Caki2 (cell line): ENCODE results near the gene SSBP3. TPM values are rescaled to one million over a fixed set of nuclear protein-coding genes. Genes with fewer than 3 reads are reported as not detected.

Experiments used
- DNase-seq: peaks from one replicate; pipeline ENCODE4 v3.0.0-alpha.2; 2015; ENCODE audit warnings: low read depth
- in situ Hi-C: cut with HindIII; loops from 2 replicates; pipeline ENCODE4 v1.10.0; 2016; ENCODE audit warnings: low sequenced_read_pairs, low pct_unique_long_range_greater_than_20kb, mixed read lengths
- total RNA-seq: library from RNA; depleted of rRNA; stranded (reverse); fragments of >200 nt; shearing (Covaris generic); gene quantifications from 2 replicates; pipeline ENCODE4 v1.2.3, GENCODE V29; 2014; ENCODE audit warnings: low replicate concordance

SSBP3 gene
- total RNA-seq, 1 experiment from 2014 or later, result 14.4 TPM

DNA sequence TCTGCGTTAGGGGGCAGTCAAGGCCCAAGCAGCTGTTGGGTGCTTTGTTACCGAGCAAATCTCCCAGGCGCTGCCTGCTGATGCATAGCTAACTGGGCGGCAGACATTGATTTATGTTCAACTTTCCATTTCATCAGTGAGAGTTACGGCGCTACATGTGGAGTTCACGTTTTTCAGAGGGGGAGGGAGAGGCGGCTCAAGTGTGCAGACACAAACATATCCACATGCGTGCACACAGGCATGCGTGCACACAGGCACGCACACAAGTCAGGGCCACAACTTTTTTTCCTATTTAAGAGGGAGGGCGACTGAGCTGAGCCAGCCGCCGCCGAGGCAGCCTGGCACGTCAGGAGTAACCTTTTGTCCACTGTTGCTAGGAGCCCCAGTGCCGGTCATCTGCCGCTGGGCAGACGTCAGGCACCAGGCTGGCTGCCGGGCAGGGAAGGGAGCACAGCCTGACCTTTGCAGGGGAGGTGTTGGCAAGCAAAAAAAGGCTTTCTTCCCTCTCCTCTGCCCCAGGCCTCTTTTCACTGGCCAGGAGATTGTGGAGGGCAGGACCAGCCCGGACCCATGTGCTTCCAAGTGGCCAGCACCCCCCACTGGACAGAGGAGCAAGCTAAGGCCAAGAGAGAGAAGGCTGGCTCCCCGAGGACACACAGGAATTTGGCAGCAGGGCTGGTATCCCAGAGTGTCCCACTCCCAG, 133.0 kb downstream of the SSBP3 start:
- peak; percentile 98 for DNase-seq
- in situ Hi-C loops, result no loop called here

DNA sequence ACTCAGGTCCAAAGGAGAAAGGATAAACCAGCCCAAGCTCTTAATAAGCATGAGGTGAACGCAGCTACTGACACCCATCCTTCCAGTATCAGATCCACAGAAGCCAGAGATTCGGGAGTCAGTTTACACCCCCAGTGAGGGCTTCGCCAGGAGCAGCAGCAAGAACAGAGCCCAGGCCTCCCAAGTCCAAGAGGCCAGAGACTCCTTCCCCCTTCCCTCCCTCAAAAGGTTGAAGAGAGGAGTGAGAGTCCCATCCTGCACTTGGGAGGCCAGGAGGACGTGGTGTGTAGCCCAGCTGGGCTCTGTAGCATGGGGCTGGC, 133.5 kb downstream of the SSBP3 start:
- in situ Hi-C loops, result no loop called here
- DNase-seq, result no peak

DNA sequence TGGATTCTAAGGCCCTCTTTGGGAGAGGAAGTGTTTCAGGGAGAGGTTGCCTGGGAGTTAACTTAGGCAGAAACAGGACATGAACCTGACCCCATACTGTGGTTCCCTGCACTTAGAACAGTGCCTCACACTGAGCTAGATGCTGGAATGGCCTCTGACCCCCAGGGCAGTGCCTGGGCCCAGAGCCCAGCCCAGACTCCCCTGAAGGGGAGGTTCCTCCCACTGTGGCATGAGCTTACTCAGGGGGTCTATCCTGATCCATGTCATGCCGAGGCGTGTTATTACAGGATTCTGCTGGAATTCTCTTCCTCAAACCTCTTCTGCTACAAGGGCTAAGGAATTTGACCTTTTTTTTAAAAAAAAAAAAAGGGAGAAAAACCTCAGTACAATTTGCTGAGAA, 134.1 kb downstream of the SSBP3 start:
- in situ Hi-C loops, result no loop called here
- peak; percentile 27 for DNase-seq

DNA sequence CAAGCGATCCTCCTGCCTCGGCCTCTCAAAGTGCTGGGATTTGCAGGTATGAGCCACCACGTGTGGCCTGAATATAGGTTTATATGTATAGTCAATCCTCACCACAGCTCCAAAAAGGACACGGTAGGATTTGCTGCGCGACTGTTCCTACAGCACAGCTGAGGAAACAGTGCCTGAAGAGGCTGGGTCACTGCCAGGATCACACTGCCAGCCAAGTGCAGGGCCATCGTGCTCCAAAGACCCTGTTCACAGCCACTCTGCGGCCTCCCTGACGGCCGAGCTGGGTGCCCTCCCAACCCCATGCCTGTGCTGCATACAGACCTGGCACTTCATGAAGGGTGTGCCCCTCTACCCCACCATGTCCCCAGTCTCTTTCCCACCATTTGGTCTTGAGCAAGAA, 134.9 kb downstream of the SSBP3 start:
- in situ Hi-C loops, result no loop called here

DNA sequence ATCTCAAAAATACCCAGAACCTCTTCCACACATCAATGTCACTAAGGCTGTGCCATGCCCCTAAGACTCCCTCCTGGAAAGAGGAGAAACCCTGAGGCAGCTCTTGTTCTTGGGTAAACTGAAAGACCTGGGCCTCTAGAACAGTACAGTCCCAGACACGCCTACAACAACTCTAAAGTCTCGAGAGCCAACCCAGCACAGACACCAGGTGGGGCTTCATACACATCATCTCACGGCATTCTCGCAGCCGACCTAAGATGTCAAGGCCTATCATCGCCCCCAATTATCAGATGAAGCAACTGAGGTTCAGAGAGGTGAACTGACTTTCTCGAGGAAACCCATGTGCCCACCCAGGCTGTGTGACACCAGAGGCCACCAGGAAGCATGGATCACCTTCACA, 135.7 kb downstream of the SSBP3 start:
- in situ Hi-C loops, result no loop called here
- DNase-seq, result no peak

More for the DNA sequence above, 134.9 kb downstream of the SSBP3 start:
- no peak for DNase-seq

DNA sequence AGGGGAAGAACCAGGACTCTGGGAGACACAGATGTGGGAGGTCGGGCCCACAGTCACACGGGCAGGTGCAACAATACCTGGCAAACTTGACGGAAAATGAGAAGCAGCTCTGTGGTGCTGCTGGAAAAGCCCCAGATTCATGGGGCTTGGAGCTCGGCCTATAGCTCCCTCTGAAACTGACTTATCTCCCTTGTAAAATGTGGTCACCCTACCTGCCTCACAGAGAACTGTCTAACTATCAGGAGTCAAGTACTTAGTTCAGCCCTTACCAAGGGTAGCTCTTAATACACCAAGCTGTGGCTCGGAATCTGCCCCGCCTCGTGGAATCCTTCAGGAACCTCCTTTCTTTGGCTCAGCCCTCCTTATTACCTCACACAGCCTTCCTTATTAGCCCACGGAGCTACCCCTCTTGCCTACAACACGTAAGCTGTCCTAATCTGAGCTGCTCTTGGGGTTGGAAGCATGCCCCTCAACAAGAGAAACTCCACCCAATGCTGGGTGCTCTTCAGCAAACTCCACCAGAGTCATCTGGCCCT, 137.4 kb downstream of the SSBP3 start:
- in situ Hi-C loops, result no loop called here
- no peak for DNase-seq

DNA sequence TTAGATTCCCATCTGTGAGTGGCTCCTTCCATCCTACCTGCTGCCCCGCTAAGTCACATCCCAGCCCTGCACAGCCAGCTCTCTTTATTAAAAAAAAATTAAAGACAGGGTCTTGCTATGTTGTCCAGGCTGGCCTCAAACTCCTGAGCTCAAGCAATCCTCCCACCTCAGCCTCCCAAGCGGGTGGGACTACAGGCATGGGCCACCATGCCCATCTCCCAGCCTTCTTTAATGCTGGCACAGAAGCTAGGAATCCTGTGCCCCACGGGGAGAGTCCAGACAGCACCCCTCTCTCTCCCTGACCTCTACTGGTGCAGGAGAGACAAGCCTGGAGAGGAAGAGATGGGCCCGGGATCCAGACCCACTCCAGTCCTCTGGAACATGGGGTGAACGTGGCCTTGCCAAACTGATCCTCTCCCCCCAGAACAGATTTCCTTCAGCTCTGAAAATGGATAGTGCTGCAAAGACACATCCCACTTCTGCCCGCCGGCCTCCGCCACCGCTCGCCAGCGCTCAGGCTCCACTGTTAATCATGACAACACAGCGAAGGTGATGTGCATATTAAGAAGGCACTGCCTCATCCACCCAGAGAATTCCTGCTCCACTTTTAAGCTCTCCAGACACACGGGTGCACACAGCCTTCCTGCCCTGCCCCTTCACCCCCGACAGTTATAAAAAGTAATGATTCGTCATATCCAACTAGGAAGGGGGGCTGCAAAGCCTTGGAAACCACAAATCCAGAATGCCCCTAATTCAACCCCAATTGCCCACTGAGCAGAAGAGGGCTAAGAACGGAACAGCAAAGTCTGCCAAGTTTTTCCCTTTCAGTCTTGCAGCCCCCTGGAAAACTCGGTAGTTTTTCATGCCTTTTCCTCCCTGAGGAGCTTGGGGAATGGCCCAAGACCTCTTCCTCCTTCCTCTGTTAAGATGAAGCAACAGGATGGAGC, 138.1 kb downstream of the SSBP3 start:
- in situ Hi-C loops, result no loop called here
- DNase-seq, result no peak

DNA sequence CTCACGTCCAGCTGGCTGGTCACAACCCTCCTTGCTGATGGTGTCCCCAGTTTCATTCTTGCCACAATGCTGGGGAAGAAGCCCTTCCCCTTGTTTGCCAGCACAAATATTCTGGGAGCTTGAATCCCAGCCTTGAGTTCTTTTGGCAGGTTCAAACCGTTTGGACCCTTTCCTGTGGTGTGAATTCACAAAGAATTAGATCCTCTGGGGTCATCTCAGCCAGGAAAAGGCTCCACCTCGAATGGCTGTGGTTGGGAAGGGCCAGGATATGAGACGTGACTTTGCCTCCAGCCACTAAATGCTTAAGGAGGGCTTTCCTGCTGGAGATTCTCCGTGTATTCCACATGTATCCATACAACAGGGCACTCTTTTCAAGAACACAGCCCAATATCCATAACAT, 139.3 kb downstream of the SSBP3 start:
- in situ Hi-C loops, result no loop called here
- no peak for DNase-seq

DNA sequence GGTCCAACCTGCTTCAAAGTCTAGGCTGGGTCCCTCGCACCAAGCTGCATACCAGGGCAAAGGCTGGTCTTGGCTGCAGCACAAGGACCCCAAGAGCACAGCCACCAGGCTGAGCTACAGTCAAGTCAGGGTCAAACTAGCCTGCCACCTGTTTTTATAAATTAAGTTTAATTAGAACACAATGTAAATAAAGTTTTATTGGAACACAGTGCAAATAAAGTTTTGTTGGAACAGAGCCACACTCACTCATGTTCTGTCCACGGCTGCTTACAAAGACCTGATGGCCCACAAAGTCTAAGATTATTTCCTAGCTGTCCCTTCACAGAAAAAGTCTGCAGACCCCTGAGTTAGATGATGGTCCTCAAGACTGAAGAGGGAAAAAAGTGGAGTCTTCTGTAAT, 140.0 kb downstream of the SSBP3 start:
- in situ Hi-C loops, result no loop called here
- DNase-seq, result no peak

DNA sequence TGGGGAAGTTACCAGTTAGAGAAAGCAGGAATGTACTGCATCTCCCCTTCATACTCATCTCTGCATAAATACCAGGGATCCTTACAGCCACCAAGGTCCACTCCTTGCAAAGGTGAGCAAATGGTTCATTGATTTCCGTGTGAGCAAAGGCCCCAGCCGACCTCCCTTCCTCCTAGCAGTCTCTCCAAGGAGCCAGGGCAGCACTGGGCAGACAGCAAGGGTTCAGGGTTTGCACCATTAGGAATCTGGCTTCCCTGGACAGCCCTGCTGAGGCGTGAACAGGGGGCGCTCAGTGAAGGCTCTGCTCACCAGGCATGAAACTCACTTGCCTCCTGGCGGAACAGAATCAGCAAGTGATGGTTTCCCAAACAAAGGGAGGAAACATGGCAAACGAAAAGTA, 140.5 kb downstream of the SSBP3 start:
- DNase-seq, result no peak
- in situ Hi-C loops, result no loop called here

DNA sequence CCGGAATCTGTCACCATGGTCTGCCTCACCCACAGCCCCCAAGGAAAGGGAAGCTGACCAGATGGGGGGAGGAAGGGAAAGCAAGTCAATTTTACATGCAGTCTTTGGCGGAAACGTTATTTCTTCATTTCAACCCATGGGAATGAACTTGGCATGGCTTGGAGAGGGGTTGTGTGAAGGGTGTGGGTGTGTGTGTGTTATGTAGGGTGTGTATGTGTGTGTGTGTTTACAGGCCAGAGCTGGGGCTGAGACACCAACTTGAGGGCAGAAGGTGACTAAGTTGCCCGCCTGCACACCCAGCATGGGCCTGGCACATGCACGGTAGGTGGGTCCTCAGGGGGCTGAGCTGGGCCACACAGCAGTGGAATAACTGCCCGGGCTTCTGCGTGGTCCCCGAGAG, 141.1 kb downstream of the SSBP3 start:
- DNase-seq, result no peak
- in situ Hi-C loops, result no loop called here

DNA sequence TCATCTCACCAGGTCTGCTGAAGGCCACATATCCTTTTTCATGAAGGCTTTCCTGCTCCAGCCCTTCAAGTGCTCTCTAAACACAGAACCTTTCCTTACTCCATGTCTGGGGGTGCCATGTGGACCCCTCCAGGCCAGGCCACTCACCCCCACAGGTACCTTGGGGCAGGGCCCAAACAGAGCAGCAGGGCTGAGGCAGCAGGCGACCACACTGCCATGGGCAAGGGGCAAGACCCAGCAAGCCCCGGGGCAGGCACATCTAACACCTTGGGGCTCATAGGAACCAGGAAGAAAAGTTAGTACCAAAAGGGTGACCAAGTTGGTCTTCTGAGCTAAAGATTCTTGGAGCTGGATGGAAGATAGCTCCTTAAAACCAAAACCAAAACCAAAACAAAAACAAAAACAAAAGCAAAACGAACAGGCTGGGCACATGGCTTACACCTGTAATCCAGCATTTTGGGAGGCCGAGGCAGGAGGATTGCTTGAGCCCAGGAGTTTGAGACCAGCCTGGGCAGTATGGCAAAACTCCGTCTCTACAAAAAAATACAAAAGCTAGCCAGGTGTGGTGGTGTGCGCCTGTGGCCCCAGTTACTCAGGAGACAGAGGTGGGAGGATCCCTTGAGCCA, 142.5 kb downstream of the SSBP3 start:
- no peak for DNase-seq
- in situ Hi-C loops, result no loop called here

DNA sequence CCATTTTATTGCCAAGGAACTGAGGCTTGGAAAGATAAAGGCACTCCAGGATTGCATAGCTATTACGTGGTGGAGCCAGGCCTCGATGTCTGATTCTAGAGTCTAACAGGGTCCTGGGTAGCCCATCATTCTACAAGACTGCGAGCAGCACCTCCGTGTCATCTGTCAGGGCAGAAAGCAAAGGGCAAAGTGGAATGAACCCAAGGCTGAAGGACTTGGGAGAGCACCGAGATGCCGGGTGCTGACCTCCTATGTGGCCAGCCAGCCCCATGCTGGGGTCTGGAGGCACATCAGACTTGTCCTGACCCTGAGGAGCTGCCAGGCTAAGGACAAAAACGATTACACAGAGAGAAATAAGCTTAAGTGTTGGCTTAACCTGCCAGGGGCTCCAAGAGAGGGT, 143.9 kb downstream of the SSBP3 start:
- in situ Hi-C loops, result no loop called here
- DNase-seq, result no peak

DNA sequence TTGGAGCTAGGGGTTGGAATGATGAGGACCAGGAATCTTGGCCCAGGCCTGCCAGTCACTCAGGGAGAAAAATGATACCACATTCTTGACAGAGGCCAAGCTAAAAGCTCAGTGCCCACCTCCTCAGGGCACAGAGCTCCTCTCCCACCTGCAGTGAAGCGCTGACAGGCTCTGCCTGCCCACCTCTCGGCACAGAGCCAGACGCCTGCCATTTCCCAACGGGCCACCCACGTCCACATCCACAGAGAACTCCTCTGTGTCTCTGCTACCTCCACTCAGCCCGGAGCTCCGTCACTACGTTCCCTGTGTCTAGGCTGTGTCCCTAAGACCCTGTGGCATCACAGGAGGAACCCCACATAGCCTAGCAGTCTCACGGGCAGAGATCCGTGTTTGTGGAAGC, 145.4 kb downstream of the SSBP3 start:
- DNase-seq, result no peak
- in situ Hi-C loops, result no loop called here

DNA sequence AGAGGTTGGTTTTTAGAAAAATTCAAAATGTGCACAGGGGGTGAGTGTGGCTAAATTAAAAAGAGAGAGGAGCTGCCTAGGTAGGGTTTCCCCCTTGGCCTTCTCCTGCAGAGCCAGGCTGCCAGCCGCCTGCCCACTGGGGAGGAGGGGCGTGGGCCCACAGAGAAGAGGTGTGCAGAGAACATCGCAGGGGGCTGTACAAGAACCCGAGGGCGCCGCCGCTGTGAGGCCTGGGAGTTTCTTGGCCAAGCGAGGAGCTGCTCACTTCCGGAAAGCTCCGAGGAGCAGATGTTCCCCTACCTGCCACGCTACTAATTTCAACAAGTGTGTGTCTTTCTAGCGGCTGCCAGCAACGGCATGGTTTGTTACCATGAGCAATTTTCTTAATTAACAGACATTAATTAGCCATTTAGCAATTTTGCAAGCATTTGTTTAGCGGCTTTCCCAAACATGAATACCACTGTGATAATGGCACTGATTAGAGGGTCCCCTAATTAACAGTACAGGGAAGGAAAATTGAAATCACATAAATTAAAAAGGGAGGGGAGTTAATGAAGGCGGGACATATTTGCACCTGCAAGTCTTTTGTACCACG, 146.6 kb downstream of the SSBP3 start:
- no peak for DNase-seq
- in situ Hi-C loops, result no loop called here

DNA sequence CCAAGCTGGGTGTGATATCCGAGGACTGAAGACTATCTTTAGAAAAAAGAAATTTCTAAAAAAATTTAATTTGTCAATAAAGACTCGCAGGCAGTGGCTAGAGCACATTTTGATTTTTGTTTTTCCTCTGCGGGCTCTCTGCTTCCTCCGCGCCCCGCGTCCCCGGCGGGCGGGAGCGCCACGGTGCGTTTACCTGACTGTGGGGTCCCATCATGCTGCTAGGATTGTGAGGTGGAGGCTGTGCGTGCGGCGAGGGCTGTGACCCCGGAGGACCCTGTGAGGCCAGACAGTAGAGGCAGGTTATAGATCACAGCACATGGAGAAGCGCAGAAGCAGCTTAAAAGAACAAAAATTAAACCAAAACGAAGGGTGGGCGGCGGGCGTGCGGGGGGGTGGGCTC, 148.3 kb downstream of the SSBP3 start:
- in situ Hi-C loops, result no loop called here
- DNase-seq, result no peak

DNA sequence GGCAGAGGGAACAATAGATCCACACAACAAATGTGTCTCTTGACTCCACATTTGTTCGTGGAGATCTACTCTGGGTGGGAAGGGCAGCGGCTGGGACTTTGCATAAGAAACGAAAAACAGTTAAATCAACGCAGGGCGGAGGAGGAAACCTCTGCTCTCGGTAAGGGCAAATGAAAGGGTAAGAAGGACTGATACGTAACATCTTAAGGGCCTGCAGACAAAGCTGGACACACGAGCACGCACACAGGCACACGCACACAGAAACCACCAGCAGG, 148.9 kb downstream of the SSBP3 start:
- DNase-seq, result no peak
- in situ Hi-C loops, result no loop called here

DNA sequence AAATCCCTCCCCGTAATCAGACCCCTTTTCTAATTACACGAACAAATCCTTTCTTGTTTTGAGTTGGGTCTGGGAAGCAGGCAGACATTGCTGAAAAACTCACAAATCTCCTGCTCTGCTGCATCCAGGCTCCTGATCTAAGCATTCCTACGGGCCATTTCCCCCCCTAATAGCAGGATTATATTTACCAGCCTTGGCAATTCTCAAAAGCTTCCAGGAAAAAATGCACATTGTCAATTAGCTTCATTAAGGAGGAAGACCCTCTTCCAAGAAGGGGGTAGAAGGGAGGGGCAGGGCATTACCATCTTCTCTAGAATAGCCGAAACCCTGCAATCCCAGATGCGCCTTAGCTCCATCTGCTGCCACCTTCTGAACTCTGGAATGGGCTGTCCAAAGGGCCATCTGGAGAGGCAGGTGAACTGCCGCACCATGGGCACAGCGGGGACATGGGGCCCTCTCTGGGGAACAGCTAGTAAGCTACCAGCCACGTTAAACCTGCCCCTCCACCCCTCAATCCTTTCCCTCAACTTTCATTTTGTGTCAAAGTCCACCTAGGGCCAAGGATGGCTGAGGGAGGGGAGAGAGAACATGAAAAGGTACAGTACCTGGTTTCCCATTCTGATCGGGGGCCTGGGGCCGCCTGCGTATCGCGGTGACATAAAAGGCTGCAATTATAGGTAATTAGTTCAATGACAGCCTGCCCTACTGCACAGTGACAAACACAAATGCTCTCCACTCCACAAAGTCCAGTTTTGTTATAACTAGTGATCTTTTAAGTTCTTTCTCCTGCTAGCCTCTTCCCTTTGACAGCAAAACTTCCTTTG, 149.5 kb downstream of the SSBP3 start:
- in situ Hi-C loops, result no loop called here
- no peak for DNase-seq
